Measurements from ENCODE around the gene COL6A3. TPM values are rescaled to one million over a fixed set of nuclear protein-coding genes. Genes with fewer than 3 reads are reported as not detected.

The COL6A3 gene
- total RNA-seq, 1 experiment from 2014 or later: 0.41 TPM

Other genes starting within 250 kb of the COL6A3 start
- gene MLPH, start 73.1 kb upstream of the COL6A3 start, total RNA-seq (2014; rRNA removed; shearing (Covaris generic); ENCODE audit: low replicate concordance): 27.2 and 33.8 TPM in 2 replicates
- not detected in 2 replicates for gene PRLH, start 152.4 kb upstream of the COL6A3 start, total RNA-seq (2014; rRNA removed; shearing (Covaris generic); ENCODE audit: low replicate concordance)
- 0.20 TPM in 1 of 2 replicates, not detected in the other for gene RAB17, start 176.6 kb upstream of the COL6A3 start, total RNA-seq (2014; rRNA removed; shearing (Covaris generic); ENCODE audit: low replicate concordance)
- 10.9 and 14.4 TPM in 2 replicates for gene LRRFIP1, start 213.4 kb upstream of the COL6A3 start, total RNA-seq (2014; rRNA removed; shearing (Covaris generic); ENCODE audit: low replicate concordance)

All from Caki2 (cell line).